Esophagus muscularis mucosa (tissue), 4 donors: ENCODE results near the gene PREX1. TPM values are rescaled to one million over a fixed set of nuclear protein-coding genes. Genes with fewer than 3 reads are reported as not detected.

Source experiments
- DNase-seq: peaks from one replicate; pipeline ENCODE4 v3.0.0-alpha.2; 2017; ENCODE audit errors: extremely low spot score
- H3K27ac ChIP-seq, 4 donors: fragments of 200-600 bp; sonication (generic); replicated peaks in 1 of 4; 1 replicate in 3 of 4; 2 replicates in 1 of 4; pipeline ENCODE4 v1.5.1; 2016 to 2019; ENCODE audit warnings: mild to moderate bottlenecking in 1 of 4
- H3K27me3 ChIP-seq, 4 donors: fragments of 200-600 bp; sonication (generic); one replicate each; pipeline versions ENCODE4 v1.5.1 to v1.6.0; 2016 to 2019
- H3K36me3 ChIP-seq, 4 donors: fragments of 200-600 bp; sonication (generic); one replicate each; pipeline ENCODE4 v1.5.1; 2016 to 2019
- H3K4me1 ChIP-seq, 4 donors: fragments of 200-600 bp; sonication (generic); one replicate each; pipeline ENCODE4 v1.5.1; 2016 to 2019
- H3K4me3 ChIP-seq, 4 donors: fragments of 200-600 bp; sonication (generic); 1 replicate in 2 of 4; 2 replicates in 2 of 4; pipeline ENCODE4 v1.5.1; 2016 to 2019; ENCODE audit warnings: mild to moderate bottlenecking in 4 of 4, moderate library complexity in 1 of 4
- H3K9me3 ChIP-seq, 4 donors: fragments of 200-600 bp; sonication (generic); 1 replicate in 3 of 4; 2 replicates in 1 of 4; pipeline ENCODE4 v1.5.1; 2016 to 2019
- EP300 ChIP-seq: sonication (generic); formaldehyde crosslinking; IDR thresholded peaks from one replicate; pipeline ENCODE4 v1.6.1; 2017; ENCODE audit warnings: antibody characterized with exemption
- POLR2A ChIP-seq: fragments of 450-650 bp; IDR thresholded peaks from one replicate; pipeline ENCODE4 v1.6.1; 2017; ENCODE audit warnings: antibody characterized with exemption, moderate library complexity, mild to moderate bottlenecking, low read depth
- POLR2AphosphoS5 ChIP-seq, 2 donors: sonication (generic); formaldehyde crosslinking; IDR thresholded peaks; one replicate each; pipeline ENCODE4 v1.6.1; 2017; ENCODE audit warnings: antibody characterized with exemption in 2 of 2
- WGBS: methylation state at CpG from one replicate; pipeline ENCODE4 v1.1.5; 2018; 5-methylcytosine and 5-hydroxymethylcytosine counted together
- intact Hi-C: fragments of 100-400 bp; cut with DNase I; formaldehyde crosslinking; loops from one replicate; pipeline ENCODE4 v1.15.1; 2023
- total RNA-seq, 4 donors: library from RNA; depleted of rRNA; stranded (reverse); fragments of >200 nt; gene quantifications; one replicate each; pipeline versions ENCODE4 v1.1.0 to v1.2.1, GENCODE V29; 2016
- TF ChIP-seq, protein P1 (sequence below), 3 experiments: fragments of 200-600 bp in 2 of 3; fragments of 450-650 bp in 1 of 3; sonication (generic) in 2 of 3; IDR thresholded peaks; one replicate each; pipeline ENCODE4 v1.5.1; 2017 to 2019; ENCODE audit warnings: antibody characterized with exemption in 3 of 3, mild to moderate bottlenecking in 2 of 3, moderate library complexity in 1 of 3

The PREX1 gene
- total RNA-seq, 4 donors from 2014 or later = 20.8 to 37.1 (median 24.3) TPM

DNA sequence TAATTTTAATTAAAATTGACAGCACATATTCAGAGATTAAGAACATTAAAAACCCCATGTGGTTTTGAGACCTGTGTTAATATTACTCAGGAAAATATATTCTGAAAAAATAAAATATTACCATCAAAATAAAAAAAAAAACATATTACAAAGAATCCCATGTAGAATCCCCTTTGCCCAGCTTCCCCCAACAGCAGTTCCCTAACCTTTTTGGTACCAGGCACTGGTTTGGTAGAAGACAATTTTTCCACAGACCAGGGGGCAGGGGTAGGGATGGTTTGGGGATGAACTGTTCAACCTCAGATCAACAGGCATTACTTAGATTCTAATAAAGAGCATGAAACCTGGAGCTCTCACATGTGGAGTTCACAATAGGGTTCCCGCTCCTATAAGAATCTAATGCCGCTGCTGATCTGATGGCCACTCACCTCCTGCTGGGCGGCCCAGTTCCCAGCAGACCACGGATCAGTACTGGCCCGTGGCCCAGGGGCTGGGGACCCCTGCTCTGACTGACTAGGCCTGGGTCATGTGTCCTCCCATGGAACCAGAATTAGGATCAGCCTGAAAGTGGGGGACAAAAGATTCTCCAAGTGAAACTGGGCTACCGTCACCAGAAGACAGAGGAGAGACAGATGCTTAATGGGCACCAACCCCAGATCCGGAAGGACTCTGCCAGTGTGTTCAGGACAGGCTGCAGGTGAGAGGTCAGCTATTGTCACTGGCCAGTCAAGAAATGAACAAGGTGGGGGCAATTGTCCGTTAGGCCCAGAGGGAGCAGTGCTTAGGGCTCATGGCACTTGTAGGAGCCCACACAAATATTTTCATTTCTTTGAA lies 235.5 kb downstream of the PREX1 start:
- 89% methylated on average over 8 of the region's 8 CpGs for WGBS
- H3K4me3 ChIP-seq = no peak overlapping the region
- no peak for DNase-seq

DNA sequence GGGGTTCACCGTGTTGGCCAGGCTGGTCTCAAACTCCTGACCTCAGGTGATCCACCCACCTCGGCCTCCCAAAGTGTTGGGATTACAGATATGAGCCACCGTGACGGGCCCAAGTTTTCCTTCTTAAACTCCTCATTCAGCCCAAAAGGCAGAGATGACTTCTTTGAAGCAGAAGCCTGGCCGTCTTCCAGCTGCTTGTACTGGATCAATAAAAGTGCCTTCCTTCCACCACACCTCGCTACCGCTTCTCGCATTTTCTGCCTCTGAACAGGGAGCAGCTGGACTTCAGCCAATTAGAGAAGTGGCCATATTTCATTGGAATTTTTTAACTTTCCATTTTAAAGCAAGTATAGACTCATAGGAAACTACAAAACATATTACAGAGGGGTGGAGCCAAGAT lies 241.1 kb downstream of the PREX1 start:
- Histone ChIP-seq H3K4me3 (no peak overlapping the region), H3K9me3 (no peaks in the 10 kb centered on the region), H3K36me3 (no peaks in the 10 kb centered on the region), H3K27ac (no peak overlapping the region), H3K27me3 (peaks cover 0 to 26% (median 0%) of the 10 kb centered on the region in 4 donors), H3K4me1 (no peaks in the 10 kb centered on the region)
- intact Hi-C loops = no loop called here
- no peak for DNase-seq
- WGBS = 83% methylated on average over 8 of the region's 8 CpGs
- TF ChIP-seq EP300 (no peak), POLR2AphosphoS5 (IDR thresholded peaks at IDR 0.05) (no peak), POLR2A (no peak)
- TF ChIP-seq, protein P1, sequence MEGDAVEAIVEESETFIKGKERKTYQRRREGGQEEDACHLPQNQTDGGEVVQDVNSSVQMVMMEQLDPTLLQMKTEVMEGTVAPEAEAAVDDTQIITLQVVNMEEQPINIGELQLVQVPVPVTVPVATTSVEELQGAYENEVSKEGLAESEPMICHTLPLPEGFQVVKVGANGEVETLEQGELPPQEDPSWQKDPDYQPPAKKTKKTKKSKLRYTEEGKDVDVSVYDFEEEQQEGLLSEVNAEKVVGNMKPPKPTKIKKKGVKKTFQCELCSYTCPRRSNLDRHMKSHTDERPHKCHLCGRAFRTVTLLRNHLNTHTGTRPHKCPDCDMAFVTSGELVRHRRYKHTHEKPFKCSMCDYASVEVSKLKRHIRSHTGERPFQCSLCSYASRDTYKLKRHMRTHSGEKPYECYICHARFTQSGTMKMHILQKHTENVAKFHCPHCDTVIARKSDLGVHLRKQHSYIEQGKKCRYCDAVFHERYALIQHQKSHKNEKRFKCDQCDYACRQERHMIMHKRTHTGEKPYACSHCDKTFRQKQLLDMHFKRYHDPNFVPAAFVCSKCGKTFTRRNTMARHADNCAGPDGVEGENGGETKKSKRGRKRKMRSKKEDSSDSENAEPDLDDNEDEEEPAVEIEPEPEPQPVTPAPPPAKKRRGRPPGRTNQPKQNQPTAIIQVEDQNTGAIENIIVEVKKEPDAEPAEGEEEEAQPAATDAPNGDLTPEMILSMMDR (IDR thresholded peaks at IDR 0.05) = no peak

More for the DNA sequence above, 235.5 kb downstream of the PREX1 start:
- TF ChIP-seq, protein P1 (IDR thresholded peaks at IDR 0.05) = no peak
- TF ChIP-seq POLR2A = no peak
- no peak for TF ChIP-seq POLR2AphosphoS5 (IDR thresholded peaks at IDR 0.05)
- TF ChIP-seq EP300 = no peak
- Histone ChIP-seq H3K4me1 (peaks cover 0 to 4% (median 0%) of the 10 kb centered on the region in 4 donors), H3K27me3 (no peaks in the 10 kb centered on the region), H3K27ac (no peak overlapping the region), H3K36me3 (no peaks in the 10 kb centered on the region), H3K9me3 (peaks cover 0 to 3% (median 0%) of the 10 kb centered on the region in 4 donors)
- intact Hi-C loops = no loop called here

DNA sequence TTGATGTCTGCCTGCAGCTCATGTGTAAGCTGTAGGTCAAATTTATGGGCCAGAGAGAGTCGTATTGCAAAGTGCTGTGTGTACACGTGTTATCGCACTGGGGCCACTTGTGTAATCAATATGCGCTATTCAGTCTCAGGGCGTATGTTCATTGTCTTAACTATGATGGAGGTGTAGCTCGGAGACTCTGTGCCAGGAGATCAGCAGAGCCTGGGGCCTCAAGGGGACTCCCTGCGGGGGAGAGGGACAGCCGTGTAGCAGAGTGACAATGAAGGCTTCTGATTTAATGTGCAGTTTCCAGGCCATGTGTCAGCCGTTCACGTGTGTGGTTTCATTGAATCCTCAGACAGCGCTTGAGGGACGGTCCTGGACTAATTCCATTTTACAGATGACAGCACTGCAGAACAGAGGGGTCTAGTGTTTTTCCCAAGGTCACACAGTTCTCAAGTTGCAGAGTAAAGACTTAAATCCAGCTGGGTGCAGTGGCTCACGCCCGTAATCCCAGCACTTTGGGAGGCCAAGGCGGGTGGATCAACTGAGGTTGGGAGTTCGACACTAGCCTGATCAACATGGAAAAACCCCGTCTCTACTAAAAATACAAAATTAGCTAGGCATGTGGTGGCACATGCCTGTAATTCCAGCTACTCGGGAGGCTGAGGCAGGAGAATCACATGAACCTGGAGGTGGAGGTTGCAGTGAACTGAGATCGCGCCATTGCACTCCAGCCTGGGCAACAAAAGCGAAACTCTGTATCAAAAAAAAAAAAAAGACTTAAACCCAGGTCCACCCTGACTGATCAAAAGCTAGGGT lies 242.5 kb downstream of the PREX1 start:
- no peaks in the 10 kb centered on the region for H3K9me3 ChIP-seq
- no peak overlapping the region for H3K27ac ChIP-seq
- DNase-seq = no peak
- no peaks in the 10 kb centered on the region for H3K4me1 ChIP-seq
- intact Hi-C loops = no loop called here
- WGBS = 77% methylated on average over 21 of the region's 21 CpGs
- H3K27me3 ChIP-seq = peaks cover 0 to 36% (median 0%) of the 10 kb centered on the region in 4 donors
- H3K4me3 ChIP-seq = no peak overlapping the region
- TF ChIP-seq, protein P1 (IDR thresholded peaks at IDR 0.05) = no peak
- no peak for TF ChIP-seq POLR2AphosphoS5 (IDR thresholded peaks at IDR 0.05)
- TF ChIP-seq EP300 = no peak
- TF ChIP-seq POLR2A = no peak
- H3K36me3 ChIP-seq = no peaks in the 10 kb centered on the region

DNA sequence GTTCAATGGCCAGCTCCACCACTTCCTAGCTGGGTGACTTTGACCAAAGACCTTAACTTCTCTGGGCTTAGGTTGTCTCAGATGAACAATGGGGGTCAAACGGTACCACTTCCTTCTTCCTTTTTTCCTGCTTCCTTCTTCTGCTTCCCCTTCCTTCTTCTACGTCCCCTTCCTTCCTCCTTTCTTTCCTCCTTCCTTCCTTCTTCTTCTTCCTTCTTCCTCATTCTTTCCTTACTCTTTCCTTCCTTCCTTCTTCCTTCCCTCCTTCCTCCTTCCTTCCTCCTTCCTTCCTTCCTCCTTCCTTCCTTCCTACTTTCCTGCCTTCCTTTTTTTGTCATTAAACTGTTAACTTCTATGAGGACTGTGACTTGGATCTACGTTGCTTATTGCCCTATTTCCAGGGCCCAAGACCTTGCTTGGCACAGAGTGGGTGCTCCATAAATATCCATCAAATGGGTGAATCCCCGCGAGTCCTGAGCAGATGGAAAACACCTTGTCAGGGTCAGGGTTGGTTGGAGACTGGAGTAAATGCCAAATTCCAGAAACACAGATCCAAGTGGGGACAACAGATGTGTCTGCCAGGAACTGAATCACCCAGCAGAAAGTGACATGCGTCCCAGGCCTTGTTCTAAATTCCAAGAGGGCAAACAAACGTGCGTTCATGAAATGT lies 243.3 kb downstream of the PREX1 start:
- H3K9me3 ChIP-seq = no peaks in the 10 kb centered on the region
- H3K4me3 ChIP-seq = no peak overlapping the region
- peaks cover 0 to 39% (median 0%) of the 10 kb centered on the region in 4 donors for H3K27me3 ChIP-seq
- intact Hi-C loops = no loop called here
- H3K4me1 ChIP-seq = no peaks in the 10 kb centered on the region
- TF ChIP-seq EP300 (no peak), POLR2A (no peak), POLR2AphosphoS5 (IDR thresholded peaks at IDR 0.05) (no peak)
- TF ChIP-seq, protein P1 (IDR thresholded peaks at IDR 0.05) = no peak
- no peak for DNase-seq
- WGBS = 42% methylated on average over 8 of the region's 8 CpGs
- no peak overlapping the region for H3K27ac ChIP-seq
- H3K36me3 ChIP-seq = no peaks in the 10 kb centered on the region
